K562 (cell line): Measurements from ENCODE around the gene CALML3. TPM values are rescaled to one million over a fixed set of nuclear protein-coding genes. Genes with fewer than 3 reads are reported as not detected.

Experiments
- STAT5B ChIP-seq: fragments of 250-450 bp; sonication (Bioruptor Pico); IDR thresholded peaks from 2 replicates; pipeline ENCODE4 v1.8.0; 2021; ENCODE audit warnings: mild to moderate bottlenecking, inconsistent platforms
- ZNF609 ChIP-seq: sonication (generic); formaldehyde crosslinking; IDR thresholded peaks from 2 replicates; pipeline ENCODE4 v1.8.1; 2023; ENCODE audit warnings: missing genetic modification reagents, mild to moderate bottlenecking, borderline replicate concordance
- ZNF740 ChIP-seq, 3 experiments: fragments of 200-800 bp in 1 of 3; sonication (Bioruptor generic) in 1 of 3; sonication (generic) in 1 of 3; formaldehyde crosslinking in 1 of 3; IDR thresholded peaks; 2 replicates each; pipeline versions ENCODE4 v1.6.1 to v1.8.0; 2016 to 2022; ENCODE audit warnings: mild to moderate bottlenecking in 2 of 3, missing compliant biosample characterization in 2 of 3, missing genetic modification characterization in 2 of 3, missing genetic modification reagents in 1 of 3
- polyA plus RNA-seq, 8 experiments: library from polyadenylated mRNA; depleted of rRNA in 4 of 8; stranded (reverse) in 5 of 8; unstranded in 3 of 8; fragments of >200 nt; fragmentation: Nextera tagmentation in 2 of 8; fragmentation: Illumina TruSeq in 1 of 8; extraction: Ambion mirVana in 2 of 8; extraction: Trizol in 1 of 8; gene quantifications; 2 replicates each; pipeline versions ENCODE4 v1.2.1 to v1.2.3, GENCODE V29; 2011 to 2014; ENCODE audit warnings: inconsistent platforms in 1 of 8, missing spikeins in 1 of 8
- total RNA-seq, 7 experiments: library from RNA; depleted of rRNA in 6 of 7; stranded (reverse); fragments of >200 nt in 6 of 7; fragmentation: Illumina TruSeq in 2 of 7; extraction: Trizol in 2 of 7; gene quantifications; 2 replicates each; pipeline versions ENCODE4 v1.2.1 to v1.2.3, GENCODE V29; 2011 to 2021; ENCODE audit warnings: low replicate concordance in 1 of 7

Gene CALML3
- total and polyA plus RNA-seq, 9 of the 15 experiments (the other 6 are each of a cell fraction or from before 2014, with no cell fraction given) = not detected

GRCh38 chr10:5480162-5480941, 44.4 kb upstream of the CALML3 start (continued):
- no peak for TF ChIP-seq ZNF609 (CRISPR knock-in tag)
- TF ChIP-seq ZNF740 (CRISPR knock-in tag; IDR thresholded peaks at IDR 0.05) = no peak
- TF ChIP-seq ZNF740 (tag; IDR thresholded peaks at IDR 0.05) = peak in 1 of 2 experiments; percentile 50; a peak in 1 of 4 replicates
- no peak for TF ChIP-seq STAT5B
